ENCODE data around the gene FGD4.

DNA sequence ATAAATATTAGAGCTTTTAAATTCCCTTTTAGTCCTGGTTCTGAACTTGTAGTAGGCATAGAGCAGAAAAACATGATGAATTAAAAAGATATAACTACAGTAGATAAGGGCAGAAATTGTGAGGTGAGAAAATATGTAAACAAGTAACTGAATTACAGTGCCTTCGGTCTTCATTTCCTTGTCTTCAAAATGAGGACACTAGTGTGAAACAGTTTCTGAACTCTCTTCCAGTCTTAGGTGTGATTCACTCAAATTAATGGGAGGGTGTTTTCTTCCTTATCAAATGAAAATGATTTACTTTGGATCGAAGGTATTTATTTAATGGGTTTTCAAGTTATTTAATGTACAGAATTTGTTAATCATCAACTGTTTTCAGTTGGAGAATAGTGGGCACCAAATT lies 1.5 kb downstream of the FGD4 start:
- TF ChIP-seq POLR2AphosphoS5 (IDR thresholded peaks at IDR 0.05) (no peak), EP300 (IDR thresholded peaks at IDR 0.05) (no peak)
- TF ChIP-seq, protein P1, sequence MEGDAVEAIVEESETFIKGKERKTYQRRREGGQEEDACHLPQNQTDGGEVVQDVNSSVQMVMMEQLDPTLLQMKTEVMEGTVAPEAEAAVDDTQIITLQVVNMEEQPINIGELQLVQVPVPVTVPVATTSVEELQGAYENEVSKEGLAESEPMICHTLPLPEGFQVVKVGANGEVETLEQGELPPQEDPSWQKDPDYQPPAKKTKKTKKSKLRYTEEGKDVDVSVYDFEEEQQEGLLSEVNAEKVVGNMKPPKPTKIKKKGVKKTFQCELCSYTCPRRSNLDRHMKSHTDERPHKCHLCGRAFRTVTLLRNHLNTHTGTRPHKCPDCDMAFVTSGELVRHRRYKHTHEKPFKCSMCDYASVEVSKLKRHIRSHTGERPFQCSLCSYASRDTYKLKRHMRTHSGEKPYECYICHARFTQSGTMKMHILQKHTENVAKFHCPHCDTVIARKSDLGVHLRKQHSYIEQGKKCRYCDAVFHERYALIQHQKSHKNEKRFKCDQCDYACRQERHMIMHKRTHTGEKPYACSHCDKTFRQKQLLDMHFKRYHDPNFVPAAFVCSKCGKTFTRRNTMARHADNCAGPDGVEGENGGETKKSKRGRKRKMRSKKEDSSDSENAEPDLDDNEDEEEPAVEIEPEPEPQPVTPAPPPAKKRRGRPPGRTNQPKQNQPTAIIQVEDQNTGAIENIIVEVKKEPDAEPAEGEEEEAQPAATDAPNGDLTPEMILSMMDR (IDR thresholded peaks at IDR 0.05) = no peak
